HG02885 (cell line): ENCODE measurements around the gene DGKB.

Experiments used
- ATAC-seq: cut with Tn5 transposase; IDR thresholded peaks from one replicate; pipeline ENCODE4 v1.9.1; 2021; ENCODE audit warnings: mild to moderate bottlenecking; ENCODE audit not compliant: unreplicated experiment, poor library complexity

DGKB gene

GRCh38 chr7:14270099-14270498, 632.5 kb downstream of the DGKB start:
- no peak for ATAC-seq

GRCh38 chr7:14260011-14260410, 642.5 kb downstream of the DGKB start:
- ATAC-seq, result no peak

- no peak for ATAC-seq
Observed at GRCh38 chr7:14258861-14259260, 643.7 kb downstream of the DGKB start.

- ATAC-seq, result no peak
Observed at GRCh38 chr7:14258441-14258840, 644.1 kb downstream of the DGKB start.

- ATAC-seq, result no peak
Observed at GRCh38 chr7:14252458-14252857, 650.1 kb downstream of the DGKB start.

GRCh38 chr7:14242175-14242574, 660.4 kb downstream of the DGKB start:
- ATAC-seq, result no peak

GRCh38 chr7:14236834-14237233, 665.7 kb downstream of the DGKB start:
- ATAC-seq, result no peak

GRCh38 chr7:14235056-14235455, 667.5 kb downstream of the DGKB start:
- ATAC-seq, result no peak

GRCh38 chr7:14233868-14234369, 668.6 kb downstream of the DGKB start:
- no peak for ATAC-seq

GRCh38 chr7:14233076-14233867, 669.3 kb downstream of the DGKB start:
- ATAC-seq, result no peak

GRCh38 chr7:14229047-14229446, 673.5 kb downstream of the DGKB start:
- ATAC-seq, result no peak

GRCh38 chr7:14228341-14228740, 674.2 kb downstream of the DGKB start:
- no peak for ATAC-seq

GRCh38 chr7:14226126-14226525, 676.4 kb downstream of the DGKB start:
- no peak for ATAC-seq

- no peak for ATAC-seq
Observed at GRCh38 chr7:14219125-14219524, 683.4 kb downstream of the DGKB start.

GRCh38 chr7:14218338-14218737, 684.2 kb downstream of the DGKB start:
- ATAC-seq, result no peak

- no peak for ATAC-seq
Observed at GRCh38 chr7:14209896-14210484, 692.6 kb downstream of the DGKB start.

- no peak for ATAC-seq
Observed at GRCh38 chr7:14207711-14208110, 694.8 kb downstream of the DGKB start.

GRCh38 chr7:14207138-14207537, 695.4 kb downstream of the DGKB start:
- ATAC-seq, result no peak

GRCh38 chr7:14206121-14206520, 696.4 kb downstream of the DGKB start:
- ATAC-seq, result no peak

GRCh38 chr7:14201353-14201752, 701.2 kb downstream of the DGKB start:
- ATAC-seq, result no peak

- no peak for ATAC-seq
Observed at GRCh38 chr7:14199336-14199735, 703.2 kb downstream of the DGKB start.

GRCh38 chr7:14197280-14197679, 705.3 kb downstream of the DGKB start:
- no peak for ATAC-seq
